Neutrophil (primary cell): ENCODE data around the gene GPR160.

ENCODE experiments used
- H3K27ac ChIP-seq: fragments of 200-600 bp; sonication (generic); 2 replicates; pipeline ENCODE4 v1.5.1; 2016; ENCODE audit warnings: mild to moderate bottlenecking, moderate library complexity
- H3K27me3 ChIP-seq: fragments of 200-600 bp; sonication (generic); 2 replicates; pipeline ENCODE4 v1.6.0; 2016; ENCODE audit warnings: mild to moderate bottlenecking
- H3K36me3 ChIP-seq: fragments of 200-600 bp; sonication (generic); 2 replicates; pipeline ENCODE4 v1.5.1; 2017
- H3K4me1 ChIP-seq, 2 experiments: fragments of 200-600 bp in 1 of 2; sonication (generic) in 1 of 2; 1 replicate in 1 of 2; 2 replicates in 1 of 2; pipeline versions ENCODE4 v1.5.1 to v1.6.1; 2013 to 2016; ENCODE audit warnings: low read depth in 1 of 2, low read length in 1 of 2, mild to moderate bottlenecking in 1 of 2, moderate library complexity in 1 of 2; ENCODE audit not compliant: control insufficient read depth in 1 of 2, insufficient read depth in 1 of 2
- H3K4me3 ChIP-seq, 2 experiments: fragments of 200-600 bp in 1 of 2; sonication (generic) in 1 of 2; 1 replicate in 1 of 2; 2 replicates in 1 of 2; pipeline ENCODE4 v1.5.1; 2013 to 2016; ENCODE audit warnings: low read depth in 1 of 2, low read length in 1 of 2, mild to moderate bottlenecking in 1 of 2, moderate library complexity in 1 of 2
- H3K9me3 ChIP-seq: fragments of 200-600 bp; sonication (generic); 2 replicates; pipeline ENCODE4 v1.5.1; 2016
- TF ChIP-seq, protein P1 (sequence below): fragments of 200-600 bp; sonication (generic); IDR thresholded peaks from 2 replicates; pipeline ENCODE4 v1.5.1; 2016; ENCODE audit warnings: antibody characterized with exemption

The GPR160 gene

DNA sequence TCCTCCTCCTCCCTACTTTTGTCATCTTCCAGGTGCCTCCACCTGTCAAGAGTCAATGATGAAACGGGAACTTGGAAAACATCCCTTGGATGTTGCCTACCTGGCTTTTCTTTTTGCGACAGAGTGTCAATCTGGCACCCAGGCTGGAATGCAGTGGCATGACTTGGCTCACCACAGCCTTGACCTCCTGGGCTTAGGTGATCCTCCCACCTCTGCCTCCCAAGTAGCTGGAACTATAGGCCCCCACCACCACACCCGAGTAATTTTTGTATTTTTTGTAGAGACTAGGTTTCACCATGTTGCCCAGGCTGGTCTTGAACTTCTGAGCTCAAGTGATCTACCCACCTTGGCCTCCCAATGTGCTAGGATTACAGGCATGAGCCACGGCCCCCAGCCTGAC is 42.8 kb downstream of the GPR160 start:
- H3K4me3 ChIP-seq: no peak overlapping the region
- no peaks in the 10 kb centered on the region for H3K4me1 ChIP-seq
- H3K36me3 ChIP-seq: peaks cover 52% of the 10 kb centered on the region
- H3K27me3 ChIP-seq: no peaks in the 10 kb centered on the region
- TF ChIP-seq, protein P1, sequence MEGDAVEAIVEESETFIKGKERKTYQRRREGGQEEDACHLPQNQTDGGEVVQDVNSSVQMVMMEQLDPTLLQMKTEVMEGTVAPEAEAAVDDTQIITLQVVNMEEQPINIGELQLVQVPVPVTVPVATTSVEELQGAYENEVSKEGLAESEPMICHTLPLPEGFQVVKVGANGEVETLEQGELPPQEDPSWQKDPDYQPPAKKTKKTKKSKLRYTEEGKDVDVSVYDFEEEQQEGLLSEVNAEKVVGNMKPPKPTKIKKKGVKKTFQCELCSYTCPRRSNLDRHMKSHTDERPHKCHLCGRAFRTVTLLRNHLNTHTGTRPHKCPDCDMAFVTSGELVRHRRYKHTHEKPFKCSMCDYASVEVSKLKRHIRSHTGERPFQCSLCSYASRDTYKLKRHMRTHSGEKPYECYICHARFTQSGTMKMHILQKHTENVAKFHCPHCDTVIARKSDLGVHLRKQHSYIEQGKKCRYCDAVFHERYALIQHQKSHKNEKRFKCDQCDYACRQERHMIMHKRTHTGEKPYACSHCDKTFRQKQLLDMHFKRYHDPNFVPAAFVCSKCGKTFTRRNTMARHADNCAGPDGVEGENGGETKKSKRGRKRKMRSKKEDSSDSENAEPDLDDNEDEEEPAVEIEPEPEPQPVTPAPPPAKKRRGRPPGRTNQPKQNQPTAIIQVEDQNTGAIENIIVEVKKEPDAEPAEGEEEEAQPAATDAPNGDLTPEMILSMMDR: no peak
- no peaks in the 10 kb centered on the region for H3K9me3 ChIP-seq
- H3K27ac ChIP-seq: no peak overlapping the region

DNA sequence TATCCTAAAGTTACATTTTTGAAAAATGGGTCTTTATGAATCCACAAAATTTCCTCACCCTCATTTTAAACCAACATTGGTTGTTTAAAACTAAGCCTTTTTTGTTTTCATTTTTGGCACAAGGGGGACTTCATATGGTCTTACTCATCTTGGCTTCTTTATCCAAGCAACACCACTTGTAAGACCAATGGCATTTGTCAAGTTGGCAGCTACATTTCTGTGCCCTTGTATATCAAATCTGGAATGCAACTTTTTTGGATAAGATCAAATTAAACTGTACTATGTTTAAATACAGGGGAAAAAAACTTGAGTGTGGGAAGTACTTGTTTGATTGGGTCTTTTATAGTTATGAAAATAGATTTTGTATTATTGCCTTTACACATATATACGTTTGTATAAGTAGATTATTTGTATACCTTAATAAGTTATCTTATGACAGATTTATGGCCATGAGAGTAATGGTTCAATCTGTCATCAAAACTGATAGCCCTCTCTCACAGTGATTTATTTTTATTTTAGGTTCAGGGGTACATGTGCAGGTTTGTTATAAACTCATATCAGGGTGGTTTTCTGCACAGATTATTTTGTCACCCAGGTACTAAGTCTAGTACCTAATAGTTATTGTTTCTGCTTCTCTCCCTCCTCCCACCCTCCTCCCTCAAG is 43.4 kb downstream of the GPR160 start:
- H3K36me3 ChIP-seq: peaks cover 56% of the 10 kb centered on the region
- no peaks in the 10 kb centered on the region for H3K4me1 ChIP-seq
- no peak overlapping the region for H3K27ac ChIP-seq
- H3K4me3 ChIP-seq: no peak overlapping the region
- no peaks in the 10 kb centered on the region for H3K9me3 ChIP-seq
- no peaks in the 10 kb centered on the region for H3K27me3 ChIP-seq
- TF ChIP-seq, protein P1: no peak

DNA sequence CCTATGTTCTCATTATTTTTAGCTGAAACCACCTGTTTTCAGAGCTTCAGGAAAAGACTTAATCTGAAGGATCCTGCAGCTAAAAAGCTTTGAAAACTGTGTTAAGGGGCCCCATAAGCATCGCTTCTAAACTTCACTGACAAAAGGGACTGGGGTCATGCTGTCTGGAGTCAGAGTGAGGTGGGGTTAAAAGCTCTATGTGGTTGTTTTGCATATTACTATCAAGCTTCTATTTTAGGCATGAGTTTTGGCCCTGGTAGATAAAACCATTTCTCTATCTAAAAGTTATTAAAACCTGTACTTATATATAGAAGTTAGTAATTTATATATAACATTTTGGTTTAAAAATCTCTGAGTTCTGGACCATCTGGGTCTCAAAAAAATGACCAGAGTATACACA is 45.5 kb downstream of the GPR160 start:
- TF ChIP-seq, protein P1: no peak
- no peaks in the 10 kb centered on the region for H3K4me1 ChIP-seq
- H3K36me3 ChIP-seq: peaks cover 59% of the 10 kb centered on the region
- no peak overlapping the region for H3K4me3 ChIP-seq
- no peaks in the 10 kb centered on the region for H3K9me3 ChIP-seq
- H3K27ac ChIP-seq: peak overlapping the region; percentile 5
- H3K27me3 ChIP-seq: no peaks in the 10 kb centered on the region

DNA sequence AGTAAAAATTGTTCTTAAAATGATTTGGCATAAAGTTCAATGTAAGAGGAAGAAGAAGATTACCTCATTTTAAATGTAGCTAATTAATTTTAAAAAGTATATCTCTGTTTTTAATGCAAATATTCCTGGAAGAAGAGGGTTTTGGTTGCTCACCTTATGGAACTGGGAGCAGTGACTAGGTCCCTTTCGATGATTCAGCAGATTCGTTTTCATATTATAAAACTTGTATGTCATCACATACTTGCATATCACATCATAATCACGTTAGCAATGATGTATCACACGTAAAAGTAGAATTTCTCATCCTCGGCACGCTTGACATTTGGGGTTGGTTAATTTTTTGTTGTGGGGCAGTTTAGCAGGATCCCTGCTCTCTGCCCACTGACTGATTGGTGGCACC is 47.6 kb downstream of the GPR160 start:
- H3K27ac ChIP-seq: no peak overlapping the region
- no peak overlapping the region for H3K4me3 ChIP-seq
- H3K4me1 ChIP-seq: peaks cover 6 to 8% of the 10 kb centered on the region in 2 experiments
- H3K27me3 ChIP-seq: no peaks in the 10 kb centered on the region
- TF ChIP-seq, protein P1: no peak
- H3K36me3 ChIP-seq: peaks cover 59% of the 10 kb centered on the region
- H3K9me3 ChIP-seq: no peaks in the 10 kb centered on the region

DNA sequence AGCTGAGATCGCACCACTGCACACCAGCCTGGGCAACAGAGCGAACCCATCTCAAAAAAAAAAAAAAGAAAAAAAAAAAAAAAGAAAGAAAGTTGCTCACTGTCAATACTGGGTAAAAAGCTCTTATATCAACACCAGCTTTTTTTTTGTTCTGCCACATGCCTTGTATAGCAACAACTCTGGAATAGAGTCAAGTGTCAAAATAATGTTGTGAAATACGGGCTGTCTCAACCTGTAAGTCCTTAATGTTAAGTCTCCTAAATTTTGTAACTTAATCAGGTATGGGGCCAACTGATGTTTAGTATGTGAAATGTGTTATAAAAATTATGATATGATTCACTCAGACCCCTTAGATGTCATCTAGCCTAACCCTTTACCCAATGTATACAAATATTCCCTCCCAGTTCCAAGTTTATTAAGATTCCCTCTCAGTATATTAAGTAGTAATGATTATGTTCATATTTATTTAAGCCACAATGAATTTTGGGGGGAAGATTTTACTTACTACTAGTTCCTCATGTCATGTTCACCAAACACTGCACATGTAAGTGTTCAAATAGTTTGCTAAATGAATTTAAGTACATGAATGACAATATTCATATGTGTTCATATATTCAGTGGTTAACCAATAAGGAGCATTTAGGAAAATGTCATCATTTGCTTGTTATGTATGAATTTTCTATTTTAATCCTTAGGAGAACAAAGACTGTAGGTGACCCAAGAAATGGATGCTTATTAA is 52.2 kb downstream of the GPR160 start:
- peaks cover 42% of the 10 kb centered on the region for H3K36me3 ChIP-seq

More for the DNA sequence above, 52.2 kb downstream of the GPR160 start:
- Histone ChIP-seq H3K4me3 (no peak overlapping the region), H3K27me3 (no peaks in the 10 kb centered on the region), H3K27ac (peak overlapping the region; percentile 35), H3K4me1 (peaks cover 12 to 14% of the 10 kb centered on the region in 2 experiments), H3K9me3 (no peaks in the 10 kb centered on the region)
- TF ChIP-seq, protein P1: no peak
